Central memory CD8-positive, alpha-beta T cell (primary cell): ENCODE data around the gene KCNN3.
A peak's percentile ranks its signal among the peaks of the same experiment; 100 is the strongest.

Experiments
- ATAC-seq: fragments of 150-1000 bp; cut with Tn5 transposase; replicated peaks from 2 replicates; pipeline ENCODE4 v1.10.0; 2022; ENCODE audit warnings: mild to moderate bottlenecking, moderate FRiP score, moderate number of reproducible peaks; ENCODE audit not compliant: poor library complexity, severe bottlenecking; ENCODE audit errors: extremely low read depth
- DNase-seq, 2 donors: peaks; one replicate each; pipeline ENCODE4 v3.0.0; 2021; ENCODE audit warnings: low spot score in 2 of 2
- H3K27ac Mint-ChIP-seq: one replicate; pipeline ENCODE4 v1.8.0; 2022; ENCODE audit warnings: low read depth, mild to moderate bottlenecking, moderate library complexity, mixed read lengths
- H3K27me3 Mint-ChIP-seq: one replicate; pipeline ENCODE4 v1.8.0; 2022; ENCODE audit warnings: mixed read lengths
- H3K36me3 Mint-ChIP-seq: one replicate; pipeline ENCODE4 v1.8.0; 2022; ENCODE audit warnings: mild to moderate bottlenecking, moderate library complexity, mixed read lengths; ENCODE audit not compliant: insufficient read depth
- H3K4me1 Mint-ChIP-seq: one replicate; pipeline ENCODE4 v1.8.0; 2022; ENCODE audit warnings: mixed read lengths
- H3K4me3 Mint-ChIP-seq: one replicate; pipeline ENCODE4 v1.8.0; 2022; ENCODE audit warnings: mild to moderate bottlenecking, moderate library complexity, mixed read lengths
- H3K9me3 Mint-ChIP-seq: one replicate; pipeline ENCODE4 v1.8.0; 2022; ENCODE audit warnings: mixed read lengths

The KCNN3 gene

GRCh38 chr1:154863315-154864174, 6.5 kb downstream of the KCNN3 start:
- no peak overlapping the region for H3K4me3 Mint-ChIP-seq
- H3K27me3 Mint-ChIP-seq, result peaks cover 88% of the 10 kb centered on the region
- no peaks in the 10 kb centered on the region for H3K9me3 Mint-ChIP-seq
- H3K4me1 Mint-ChIP-seq, result peaks cover 20% of the 10 kb centered on the region
- no peak overlapping the region for H3K27ac Mint-ChIP-seq
- ATAC-seq (peak; percentile 40), DNase-seq (no peak)
- H3K36me3 Mint-ChIP-seq, result peaks cover 5% of the 10 kb centered on the region

GRCh38 chr1:154862907-154863306, 7.2 kb downstream of the KCNN3 start:
- no peak overlapping the region for H3K4me3 Mint-ChIP-seq
- peaks cover 5% of the 10 kb centered on the region for H3K36me3 Mint-ChIP-seq
- H3K9me3 Mint-ChIP-seq, result no peaks in the 10 kb centered on the region
- ATAC-seq, result no peak
- H3K27me3 Mint-ChIP-seq, result peaks cover 88% of the 10 kb centered on the region
- DNase-seq, result no peak
- no peak overlapping the region for H3K27ac Mint-ChIP-seq
- H3K4me1 Mint-ChIP-seq, result peaks cover 19% of the 10 kb centered on the region

GRCh38 chr1:154861607-154862094, 8.4 kb downstream of the KCNN3 start:
- H3K27me3 Mint-ChIP-seq, result peaks cover 83% of the 10 kb centered on the region
- no peak overlapping the region for H3K27ac Mint-ChIP-seq
- no peak overlapping the region for H3K4me3 Mint-ChIP-seq
- DNase-seq (no peak), ATAC-seq (no peak)
- peaks cover 19% of the 10 kb centered on the region for H3K4me1 Mint-ChIP-seq
- H3K9me3 Mint-ChIP-seq, result no peaks in the 10 kb centered on the region
- peaks cover 5% of the 10 kb centered on the region for H3K36me3 Mint-ChIP-seq

GRCh38 chr1:154860156-154860870, 9.8 kb downstream of the KCNN3 start:
- ATAC-seq (no peak), DNase-seq (no peak)
- Mint-ChIP-seq H3K4me3 (no peak overlapping the region), H3K36me3 (peaks cover 5% of the 10 kb centered on the region), H3K9me3 (no peaks in the 10 kb centered on the region), H3K27me3 (peaks cover 70% of the 10 kb centered on the region), H3K27ac (no peak overlapping the region), H3K4me1 (peaks cover 19% of the 10 kb centered on the region)

- H3K27me3 Mint-ChIP-seq, result peaks cover 69% of the 10 kb centered on the region
- H3K4me1 Mint-ChIP-seq, result peaks cover 19% of the 10 kb centered on the region
- no peaks in the 10 kb centered on the region for H3K9me3 Mint-ChIP-seq
- ATAC-seq (no peak), DNase-seq (no peak)
- H3K4me3 Mint-ChIP-seq, result no peak overlapping the region
- peaks cover 5% of the 10 kb centered on the region for H3K36me3 Mint-ChIP-seq
- no peak overlapping the region for H3K27ac Mint-ChIP-seq
Observed at GRCh38 chr1:154859786-154860155, 10.3 kb downstream of the KCNN3 start.

- Mint-ChIP-seq H3K36me3 (peaks cover 5% of the 10 kb centered on the region), H3K4me1 (peaks cover 15% of the 10 kb centered on the region), H3K4me3 (no peak overlapping the region)
Observed at GRCh38 chr1:154859151-154859785, 10.8 kb downstream of the KCNN3 start.

GRCh38 chr1:154857441-154858215, 12.5 kb downstream of the KCNN3 start:
- Mint-ChIP-seq H3K4me1 (peaks cover 5% of the 10 kb centered on the region), H3K9me3 (no peaks in the 10 kb centered on the region), H3K36me3 (peaks cover 2% of the 10 kb centered on the region), H3K27ac (no peak overlapping the region), H3K4me3 (no peak overlapping the region), H3K27me3 (peaks cover 47% of the 10 kb centered on the region)
- DNase-seq (no peak), ATAC-seq (no peak)

More at GRCh38 chr1:154859151-154859785, 10.8 kb downstream of the KCNN3 start:
- Mint-ChIP-seq H3K27ac (no peak overlapping the region), H3K9me3 (no peaks in the 10 kb centered on the region), H3K27me3 (peaks cover 64% of the 10 kb centered on the region)
- DNase-seq (no peak), ATAC-seq (no peak)

GRCh38 chr1:154857022-154857421, 13.1 kb downstream of the KCNN3 start:
- Mint-ChIP-seq H3K36me3 (peaks cover 2% of the 10 kb centered on the region), H3K27ac (no peak overlapping the region), H3K4me1 (peaks cover 5% of the 10 kb centered on the region), H3K9me3 (no peaks in the 10 kb centered on the region), H3K4me3 (no peak overlapping the region), H3K27me3 (peaks cover 41% of the 10 kb centered on the region)
- no peak for DNase-seq
- ATAC-seq, result no peak

- H3K36me3 Mint-ChIP-seq, result no peaks in the 10 kb centered on the region
- no peak for ATAC-seq
- peaks cover 36% of the 10 kb centered on the region for H3K27me3 Mint-ChIP-seq
- H3K4me3 Mint-ChIP-seq, result no peak overlapping the region
- DNase-seq, result no peak
- H3K27ac Mint-ChIP-seq, result no peak overlapping the region
- H3K9me3 Mint-ChIP-seq, result no peaks in the 10 kb centered on the region
- peaks cover 5% of the 10 kb centered on the region for H3K4me1 Mint-ChIP-seq
Observed at GRCh38 chr1:154856544-154856943, 13.5 kb downstream of the KCNN3 start.

GRCh38 chr1:154856049-154856448, 14.0 kb downstream of the KCNN3 start:
- H3K4me1 Mint-ChIP-seq, result peaks cover 5% of the 10 kb centered on the region
- DNase-seq (no peak), ATAC-seq (no peak)
- H3K27ac Mint-ChIP-seq, result no peak overlapping the region
- H3K4me3 Mint-ChIP-seq, result no peak overlapping the region
- H3K9me3 Mint-ChIP-seq, result no peaks in the 10 kb centered on the region
- H3K36me3 Mint-ChIP-seq, result no peaks in the 10 kb centered on the region
- H3K27me3 Mint-ChIP-seq, result peaks cover 32% of the 10 kb centered on the region

GRCh38 chr1:154855186-154855851, 14.8 kb downstream of the KCNN3 start:
- H3K4me1 Mint-ChIP-seq, result peaks cover 3% of the 10 kb centered on the region
- peaks cover 27% of the 10 kb centered on the region for H3K27me3 Mint-ChIP-seq
- DNase-seq, result no peak
- no peak for ATAC-seq
- H3K9me3 Mint-ChIP-seq, result no peaks in the 10 kb centered on the region
- H3K4me3 Mint-ChIP-seq, result no peak overlapping the region
- no peak overlapping the region for H3K27ac Mint-ChIP-seq
- no peaks in the 10 kb centered on the region for H3K36me3 Mint-ChIP-seq

GRCh38 chr1:154852845-154853244, 17.2 kb downstream of the KCNN3 start:
- ATAC-seq (no peak), DNase-seq (no peak)
- Mint-ChIP-seq H3K4me3 (no peak overlapping the region), H3K27ac (no peak overlapping the region), H3K9me3 (no peaks in the 10 kb centered on the region), H3K4me1 (no peaks in the 10 kb centered on the region), H3K36me3 (no peaks in the 10 kb centered on the region), H3K27me3 (peaks cover 19% of the 10 kb centered on the region)
